K562 (cell line): ENCODE measurements around the gene LCTL. TPM values are rescaled to one million over a fixed set of nuclear protein-coding genes. Genes with fewer than 3 reads are reported as not detected.

Source experiments
- C11orf30 ChIP-seq: fragments of 450-650 bp; IDR thresholded peaks from 2 replicates; pipeline ENCODE4 v1.6.1; 2016; ENCODE audit warnings: low read depth, mild to moderate bottlenecking
- EP300 ChIP-seq: IDR thresholded peaks from 2 replicates; pipeline ENCODE4 v1.6.1; 2012; ENCODE audit warnings: low read length, improper control_type of control experiment
- ERF ChIP-seq: fragments of 450-650 bp; formaldehyde crosslinking; IDR thresholded peaks from 2 replicates; pipeline ENCODE4 v1.4.0; 2020; ENCODE audit warnings: mild to moderate bottlenecking, mixed read lengths
- FOXO4 ChIP-seq: fragments of 450-650 bp; formaldehyde crosslinking; IDR thresholded peaks from 2 replicates; pipeline ENCODE4 v1.4.0; 2020; ENCODE audit warnings: mild to moderate bottlenecking, moderate library complexity
- HDAC3 ChIP-seq: fragments of 450-650 bp; IDR thresholded peaks from 2 replicates; pipeline ENCODE4 v1.6.1; 2018; ENCODE audit warnings: borderline replicate concordance, mild to moderate bottlenecking, moderate library complexity; ENCODE audit not compliant: partially characterized antibody
- MEF2D ChIP-seq: conservative IDR thresholded peaks from 2 replicates; pipeline ENCODE4 v1.6.1; 2016; ENCODE audit warnings: low read depth, missing genetic modification characterization, missing compliant biosample characterization
- MTF1 ChIP-seq: fragments of 250-450 bp; sonication (Bioruptor Pico); IDR thresholded peaks from 2 replicates; pipeline ENCODE4 v1.9.0; 2021; ENCODE audit warnings: moderate library complexity, mild to moderate bottlenecking, inconsistent platforms, borderline replicate concordance
- NKRF ChIP-seq: fragments of 450-650 bp; IDR thresholded peaks from 2 replicates; pipeline ENCODE4 v1.6.1; 2016; ENCODE audit warnings: borderline replicate concordance
- NR2C1 ChIP-seq, 2 experiments: fragments of 450-650 bp; IDR thresholded peaks; 2 replicates each; pipeline ENCODE4 v1.6.1; 2017; ENCODE audit warnings: mild to moderate bottlenecking in 2 of 2, antibody characterized with exemption in 1 of 2, inconsistent platforms in 1 of 2, missing compliant biosample characterization in 1 of 2, missing genetic modification characterization in 1 of 2
- RFX1 ChIP-seq: fragments of 450-650 bp; IDR thresholded peaks from 2 replicates; pipeline ENCODE4 v1.6.1; 2016; ENCODE audit warnings: mild to moderate bottlenecking, moderate library complexity
- RFX7 ChIP-seq: fragments of 250-450 bp; sonication (Bioruptor Pico); IDR thresholded peaks from 2 replicates; pipeline ENCODE4 v1.5.1; 2021; ENCODE audit warnings: mild to moderate bottlenecking
- TAF1 ChIP-seq: IDR thresholded peaks from 2 replicates; pipeline ENCODE4 v1.6.1; 2011; ENCODE audit warnings: mild to moderate bottlenecking, low read length, moderate library complexity; ENCODE audit not compliant: insufficient read depth, control insufficient read depth, severe bottlenecking; ENCODE audit errors: extremely low read depth
- ZHX1 ChIP-seq: fragments of 150-350 bp; conservative IDR thresholded peaks from 2 replicates; pipeline ENCODE4 v1.6.1; 2014; ENCODE audit warnings: low read length
- ZNF277 ChIP-seq: fragments of 250-450 bp; sonication (Bioruptor Pico); IDR thresholded peaks from 2 replicates; pipeline ENCODE4 v1.8.0; 2022; ENCODE audit warnings: inconsistent platforms, mild to moderate bottlenecking, moderate library complexity, borderline replicate concordance
- ZNF551 ChIP-seq: fragments of 250-450 bp; sonication (Bioruptor Pico); IDR thresholded peaks from 2 replicates; pipeline ENCODE4 v1.5.0; 2021; ENCODE audit warnings: mild to moderate bottlenecking, moderate library complexity
- ZNF589 ChIP-seq: fragments of 200-800 bp; sonication (Bioruptor generic); IDR thresholded peaks from 2 replicates; pipeline ENCODE4 v1.6.1; 2016; ENCODE audit warnings: low read depth, missing genetic modification characterization, missing compliant biosample characterization
- ZNF644 ChIP-seq: fragments of 200-800 bp; sonication (Bioruptor generic); IDR thresholded peaks from 2 replicates; pipeline ENCODE4 v1.6.1; 2016; ENCODE audit warnings: low read depth, missing genetic modification characterization, missing compliant biosample characterization
- ZNF695 ChIP-seq: fragments of 450-650 bp; formaldehyde crosslinking; IDR thresholded peaks from 2 replicates; pipeline ENCODE4 v1.4.0; 2020; ENCODE audit warnings: mild to moderate bottlenecking, moderate library complexity
- ZNF79 ChIP-seq: fragments of 250-450 bp; sonication (Bioruptor Pico); IDR thresholded peaks from 2 replicates; pipeline ENCODE4 v1.4.0; 2020; ENCODE audit warnings: low read depth, mild to moderate bottlenecking, moderate library complexity
- polyA plus RNA-seq, 8 experiments: library from polyadenylated mRNA; depleted of rRNA in 4 of 8; stranded (reverse) in 5 of 8; unstranded in 3 of 8; fragments of >200 nt; fragmentation: Nextera tagmentation in 2 of 8; fragmentation: Illumina TruSeq in 1 of 8; extraction: Ambion mirVana in 2 of 8; extraction: Trizol in 1 of 8; gene quantifications; 2 replicates each; pipeline versions ENCODE4 v1.2.1 to v1.2.3, GENCODE V29; 2011 to 2014; ENCODE audit warnings: inconsistent platforms in 1 of 8, missing spikeins in 1 of 8
- total RNA-seq, 7 experiments: library from RNA; depleted of rRNA in 6 of 7; stranded (reverse); fragments of >200 nt in 6 of 7; fragmentation: Illumina TruSeq in 2 of 7; extraction: Trizol in 2 of 7; gene quantifications; 2 replicates each; pipeline versions ENCODE4 v1.2.1 to v1.2.3, GENCODE V29; 2011 to 2021; ENCODE audit warnings: low replicate concordance in 1 of 7

The LCTL gene
- total and polyA plus RNA-seq, 9 of the 15 experiments (the other 6 are each of a cell fraction or from before 2014, with no cell fraction given) = 0.08 to 0.31 (median 0.17) TPM; not detected in 6

GRCh38 chr15:66504563-66505429 lies 61.0 kb downstream of the LCTL start, which contains the start of the genes RPL4 and ZWILCH (continued):
- TF ChIP-seq ZNF551 (CRISPR knock-in tag) (no peak), FOXO4 (CRISPR knock-in tag) (0 out of 2 replicates have a peak, but pooled peaks have one; percentile 47), ZNF79 (CRISPR knock-in tag) (no peak), HDAC3 (peak; percentile 87), RFX7 (no peak), ERF (no peak), NR2C1 (IDR thresholded peaks at IDR 0.05) (peak; percentile 94), NR2C1 (tag; IDR thresholded peaks at IDR 0.05) (peak; percentile 90), MEF2D (no peak; the same call in 1 of the 2 replicates), C11orf30 (peak; percentile 79), NKRF (peak; percentile 100), TAF1 (peak; percentile 98), EP300 (no peak), MTF1 (no peak), ZNF644 (no peak; the same call in 1 of the 2 replicates), ZNF695 (CRISPR knock-in tag) (no peak), RFX1 (no peak), ZNF589 (CRISPR knock-in tag) (0 out of 2 replicates have a peak, but pooled peaks have one; percentile 57), ZHX1 (no peak), ZNF277 (no peak)
